Stimulated activated naive CD8-positive, alpha-beta T cell treated with anti-CD3 and anti-CD28 coated beads, Interleukin-15, Interleukin-2, amounts not matched to agents 100 ng/mL and 50 ng/mL, for 24 hours (primary cell): ENCODE measurements around the gene LPIN3.

ENCODE experiments used
- H3K27ac Mint-ChIP-seq: one replicate; pipeline ENCODE4 v1.8.0; 2021; ENCODE audit warnings: mild to moderate bottlenecking, mixed read lengths
- H3K27me3 Mint-ChIP-seq: one replicate; pipeline ENCODE4 v1.8.0; 2021; ENCODE audit warnings: mixed read lengths
- H3K36me3 Mint-ChIP-seq: one replicate; pipeline ENCODE4 v1.8.0; 2021; ENCODE audit warnings: low read depth, mixed read lengths
- H3K4me1 Mint-ChIP-seq: one replicate; pipeline ENCODE4 v1.8.0; 2021; ENCODE audit warnings: low read depth, mixed read lengths
- H3K4me3 Mint-ChIP-seq: one replicate; pipeline ENCODE4 v1.8.0; 2021; ENCODE audit warnings: mild to moderate bottlenecking, mixed read lengths
- H3K9me3 Mint-ChIP-seq: one replicate; pipeline ENCODE4 v1.8.0; 2021; ENCODE audit warnings: mixed read lengths

The LPIN3 gene

DNA sequence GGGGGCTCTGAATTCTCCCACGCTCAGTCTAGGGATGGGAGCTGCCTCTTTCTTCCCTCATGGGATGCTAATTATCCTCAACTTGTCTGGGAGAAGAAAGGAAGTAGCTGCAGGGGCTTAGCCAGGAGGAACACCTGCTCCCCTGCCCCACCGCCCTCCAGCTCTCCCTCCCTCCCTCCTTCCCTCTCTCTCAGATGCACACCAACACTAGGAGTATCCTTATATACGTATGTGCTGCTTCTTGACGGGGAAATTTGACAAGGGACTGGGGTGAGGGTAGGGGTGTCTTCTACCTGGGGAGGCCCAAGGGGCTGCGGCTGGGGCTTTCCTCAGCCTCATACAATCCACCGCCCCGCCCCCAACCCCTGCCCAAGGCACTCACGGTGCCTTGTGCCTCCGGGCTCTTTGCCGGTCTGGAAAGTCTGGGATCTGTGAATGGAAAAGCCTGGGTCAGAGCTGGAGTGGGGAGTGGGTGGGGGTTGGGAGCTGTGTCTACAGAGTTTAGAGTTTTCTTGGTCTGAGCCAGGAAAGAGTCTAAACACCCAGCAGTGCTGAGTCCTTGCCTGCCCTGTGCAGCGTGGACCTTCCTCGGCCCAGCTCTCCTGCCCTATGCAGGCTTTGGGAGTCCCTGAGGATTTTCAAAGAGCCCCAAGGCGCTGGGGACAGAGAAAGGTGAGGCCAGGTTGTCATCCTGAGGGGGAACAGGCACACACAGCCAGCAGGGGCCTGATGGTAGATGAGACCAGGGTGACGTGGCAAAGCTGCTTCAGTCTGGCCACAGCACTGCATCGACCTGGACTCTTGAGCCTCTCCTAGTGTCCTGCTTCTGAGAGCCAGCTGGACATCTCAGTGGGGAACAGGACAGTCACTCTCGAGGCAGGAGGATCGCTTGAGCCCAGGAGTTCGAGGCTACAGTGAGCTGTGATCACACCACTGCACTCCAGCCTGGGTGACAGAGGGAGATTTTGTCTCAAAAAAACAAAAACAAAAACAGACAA is 55.3 kb downstream of the LPIN3 start:
- H3K9me3 Mint-ChIP-seq = no peaks in the 10 kb centered on the region
- no peak overlapping the region for H3K27ac Mint-ChIP-seq
- no peaks in the 10 kb centered on the region for H3K36me3 Mint-ChIP-seq
- H3K27me3 Mint-ChIP-seq = no peaks in the 10 kb centered on the region
- H3K4me1 Mint-ChIP-seq = no peaks in the 10 kb centered on the region
- H3K4me3 Mint-ChIP-seq = no peak overlapping the region

DNA sequence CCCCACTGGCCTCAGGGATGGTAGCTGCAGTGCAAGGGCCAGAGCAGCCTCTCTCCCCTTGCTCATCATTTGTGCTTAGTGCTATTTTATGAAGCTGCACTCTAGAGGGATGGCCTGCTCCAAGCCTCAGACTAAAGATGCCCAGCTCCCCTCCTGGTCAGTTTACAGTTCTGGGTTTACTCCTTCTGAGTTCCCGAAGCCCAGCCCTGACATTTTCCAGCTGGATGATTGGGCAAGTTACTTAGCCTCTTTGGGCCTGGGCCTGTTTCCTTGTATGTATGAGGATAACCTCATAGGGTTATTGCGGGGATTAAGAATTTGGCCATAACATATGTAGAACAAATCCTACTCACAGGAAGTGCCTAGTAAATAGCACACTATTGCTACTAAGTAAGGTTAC is 57.8 kb downstream of the LPIN3 start:
- no peaks in the 10 kb centered on the region for H3K27me3 Mint-ChIP-seq
- H3K9me3 Mint-ChIP-seq = no peaks in the 10 kb centered on the region
- no peak overlapping the region for H3K4me3 Mint-ChIP-seq
- no peaks in the 10 kb centered on the region for H3K36me3 Mint-ChIP-seq
- no peak overlapping the region for H3K27ac Mint-ChIP-seq
- no peaks in the 10 kb centered on the region for H3K4me1 Mint-ChIP-seq

DNA sequence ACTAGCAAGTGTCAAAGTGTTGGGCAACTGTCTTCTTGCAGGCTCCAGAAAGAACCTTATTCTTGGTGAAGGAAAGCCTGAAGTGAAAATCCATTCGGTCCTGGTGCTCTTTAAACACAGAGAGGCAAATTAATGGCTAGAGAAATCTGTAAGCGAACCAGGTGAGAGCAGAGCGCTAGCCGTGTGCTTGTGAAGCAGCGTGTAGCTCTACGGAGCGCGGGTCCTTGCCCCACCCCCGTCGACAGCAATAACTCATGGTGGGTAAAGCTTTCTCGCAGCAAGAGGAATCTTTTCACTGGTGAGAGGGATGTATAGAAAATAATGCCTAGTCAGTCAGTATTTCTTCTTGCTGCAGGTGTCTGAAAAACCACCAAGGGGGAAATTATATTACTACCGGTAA is 63.0 kb downstream of the LPIN3 start:
- Mint-ChIP-seq H3K36me3 (peaks cover 27% of the 10 kb centered on the region), H3K27ac (no peak overlapping the region), H3K9me3 (no peaks in the 10 kb centered on the region), H3K4me1 (peaks cover 5% of the 10 kb centered on the region), H3K4me3 (no peak overlapping the region), H3K27me3 (no peaks in the 10 kb centered on the region)

DNA sequence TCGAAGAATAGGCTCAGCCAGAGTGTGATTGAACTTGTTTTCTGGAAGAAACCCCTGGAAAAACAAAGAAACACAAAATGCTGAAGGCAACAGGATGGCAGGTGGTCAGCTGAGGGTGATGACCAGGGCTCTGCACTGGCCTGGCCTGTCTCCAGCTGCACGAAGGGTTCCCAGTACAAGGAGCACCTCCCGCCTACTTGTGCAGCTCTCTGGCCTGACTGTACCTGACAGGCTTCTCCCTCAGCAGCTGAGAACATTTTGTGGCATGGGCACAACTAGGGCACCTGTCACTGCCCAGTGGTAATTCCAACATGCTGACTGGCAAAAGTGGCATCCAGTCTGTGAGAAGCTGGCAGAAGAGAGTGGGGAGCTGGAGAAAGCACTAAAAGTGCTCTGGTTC is 64.8 kb downstream of the LPIN3 start:
- Mint-ChIP-seq H3K36me3 (peaks cover 34% of the 10 kb centered on the region), H3K27ac (no peak overlapping the region), H3K9me3 (no peaks in the 10 kb centered on the region), H3K27me3 (no peaks in the 10 kb centered on the region), H3K4me3 (no peak overlapping the region), H3K4me1 (peaks cover 15% of the 10 kb centered on the region)

DNA sequence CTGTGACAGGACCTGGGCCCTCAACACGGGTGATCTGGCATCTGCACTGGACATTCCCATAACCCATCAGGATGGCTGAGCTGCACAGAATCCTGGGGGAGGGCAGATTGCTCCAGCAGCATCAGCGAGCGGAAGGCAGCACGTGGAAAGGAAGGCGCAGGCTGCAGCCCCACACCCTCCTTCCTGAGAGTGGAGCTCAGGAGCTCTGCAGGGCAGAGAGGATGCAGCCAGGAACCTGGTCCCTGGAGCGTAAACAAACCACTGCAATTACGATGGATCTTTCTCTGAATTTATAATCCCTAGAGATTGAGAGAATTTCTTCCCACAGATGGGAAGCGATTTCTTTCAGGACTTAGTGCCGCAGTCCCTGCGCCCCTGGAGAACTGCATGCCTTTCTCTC is 65.7 kb downstream of the LPIN3 start:
- H3K4me1 Mint-ChIP-seq = peaks cover 15% of the 10 kb centered on the region
- no peaks in the 10 kb centered on the region for H3K9me3 Mint-ChIP-seq
- no peak overlapping the region for H3K4me3 Mint-ChIP-seq
- H3K36me3 Mint-ChIP-seq = peaks cover 39% of the 10 kb centered on the region
- H3K27me3 Mint-ChIP-seq = no peaks in the 10 kb centered on the region
- no peak overlapping the region for H3K27ac Mint-ChIP-seq

DNA sequence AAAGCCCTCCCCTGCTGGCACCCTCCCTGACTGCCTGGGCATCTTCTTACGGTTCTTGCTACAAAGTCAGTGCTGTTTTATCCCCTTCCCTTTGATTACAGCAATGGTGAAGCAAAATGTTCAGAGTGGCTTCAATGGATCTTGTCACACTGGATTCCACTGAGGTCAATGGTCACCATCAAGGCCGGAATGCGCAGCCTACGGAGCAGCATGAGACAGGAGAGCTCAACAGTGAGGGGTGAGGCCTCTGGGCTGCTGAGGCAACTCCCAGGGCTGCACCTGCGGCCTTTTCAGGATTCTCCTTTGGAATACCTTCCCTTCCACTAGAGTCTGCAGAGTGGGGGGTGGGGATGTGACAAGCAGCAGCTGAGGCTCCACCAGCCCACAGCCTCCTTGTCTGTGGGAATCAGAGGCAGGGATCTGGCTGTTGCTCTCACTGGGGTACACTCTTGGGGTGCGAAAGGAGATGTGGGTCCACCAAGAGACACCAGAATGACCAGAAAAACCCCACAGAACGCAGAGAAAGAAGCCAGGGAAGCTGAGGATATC is 66.3 kb downstream of the LPIN3 start:
- Mint-ChIP-seq H3K36me3 (peaks cover 39% of the 10 kb centered on the region), H3K27me3 (no peaks in the 10 kb centered on the region), H3K9me3 (no peaks in the 10 kb centered on the region), H3K4me3 (no peak overlapping the region), H3K27ac (no peak overlapping the region), H3K4me1 (peaks cover 15% of the 10 kb centered on the region)

DNA sequence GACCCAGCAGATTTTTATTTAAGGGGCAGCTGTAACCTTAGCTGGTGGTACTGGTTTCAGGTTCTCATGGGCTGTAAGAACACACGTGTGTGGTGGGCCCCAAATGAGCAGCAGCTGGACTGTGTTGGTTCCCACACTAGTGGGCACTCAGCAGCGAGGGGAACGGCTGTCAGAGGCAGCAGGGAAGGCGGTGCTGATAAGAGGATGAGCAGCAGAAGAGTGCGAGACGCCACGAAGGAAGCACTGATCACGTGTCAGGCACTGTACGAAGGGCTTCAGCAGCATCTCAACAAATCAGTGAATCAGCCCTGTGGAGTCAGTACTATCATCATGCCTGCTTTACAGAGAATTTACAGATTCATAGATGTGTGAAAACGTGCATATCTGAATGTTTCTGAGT is 67.0 kb downstream of the LPIN3 start:
- Mint-ChIP-seq H3K9me3 (no peaks in the 10 kb centered on the region), H3K4me3 (no peak overlapping the region), H3K4me1 (peaks cover 15% of the 10 kb centered on the region), H3K27me3 (no peaks in the 10 kb centered on the region), H3K36me3 (peaks cover 42% of the 10 kb centered on the region), H3K27ac (no peak overlapping the region)

DNA sequence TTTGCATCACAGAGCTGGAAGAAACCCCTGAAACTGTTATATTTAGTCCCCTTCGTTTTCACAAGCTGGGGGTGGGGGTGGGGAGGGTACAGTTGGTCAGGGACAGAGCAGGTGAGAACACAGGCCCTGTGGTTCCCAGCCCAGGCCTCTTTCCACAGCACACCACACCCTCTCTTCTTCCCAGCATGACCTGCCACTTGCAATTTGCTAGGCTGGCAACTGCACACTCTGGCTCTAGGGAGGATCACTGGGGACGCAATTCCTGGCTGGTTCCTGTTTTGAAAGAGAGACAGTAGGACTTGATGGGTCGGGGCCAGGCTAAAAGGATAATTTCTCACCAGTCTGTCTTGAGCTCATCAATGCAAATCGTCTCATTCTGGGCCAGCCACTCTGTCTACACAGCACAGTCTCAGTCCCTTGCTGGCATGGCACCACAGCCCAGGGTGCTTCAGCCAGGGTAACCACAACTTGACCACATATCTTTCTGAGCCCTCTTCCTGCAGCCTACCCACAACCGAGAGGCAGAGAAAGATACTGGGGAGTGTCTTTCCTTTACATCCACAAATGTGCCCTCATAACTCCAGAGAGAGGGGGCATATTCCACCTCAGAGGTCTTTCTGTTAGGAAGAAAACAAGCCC is 67.7 kb downstream of the LPIN3 start:
- Mint-ChIP-seq H3K36me3 (peaks cover 49% of the 10 kb centered on the region), H3K4me3 (no peak overlapping the region), H3K27me3 (no peaks in the 10 kb centered on the region), H3K9me3 (no peaks in the 10 kb centered on the region), H3K27ac (no peak overlapping the region), H3K4me1 (peaks cover 15% of the 10 kb centered on the region)

DNA sequence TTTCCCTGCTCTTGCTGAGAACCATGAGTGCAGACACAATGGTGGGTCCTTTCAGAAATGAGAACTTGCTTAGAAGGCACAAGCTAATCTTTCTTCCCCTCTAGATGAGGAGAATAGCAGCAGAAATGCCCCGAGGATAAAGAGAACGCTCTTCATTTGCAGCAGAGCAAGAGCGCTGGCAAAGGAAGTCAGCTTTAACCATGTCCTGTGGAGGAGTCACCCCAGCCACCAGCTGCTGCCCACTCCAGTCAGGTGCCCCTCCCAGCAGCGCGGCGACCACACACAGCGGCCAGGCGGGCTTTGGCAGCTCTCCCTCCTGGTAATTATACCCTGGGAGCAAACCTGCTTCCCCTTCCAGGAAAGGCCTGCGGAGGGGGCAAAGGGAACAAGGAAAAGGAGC is 68.4 kb downstream of the LPIN3 start:
- H3K36me3 Mint-ChIP-seq = peaks cover 55% of the 10 kb centered on the region
- no peaks in the 10 kb centered on the region for H3K9me3 Mint-ChIP-seq
- H3K4me3 Mint-ChIP-seq = no peak overlapping the region
- H3K27me3 Mint-ChIP-seq = no peaks in the 10 kb centered on the region
- H3K27ac Mint-ChIP-seq = no peak overlapping the region
- H3K4me1 Mint-ChIP-seq = peaks cover 15% of the 10 kb centered on the region
